Measurements from ENCODE around the gene AIDA.
A peak's percentile ranks its signal among the peaks of the same experiment; 100 is the strongest.
"Not testable (repeated sequence)": the region's sequence is repeated elsewhere in the genome, so short reads cannot be mapped to it uniquely, and the experiment has no call there.

Gene AIDA

GRCh38 chr1:222712253-222713090 is at the start of gene AIDA, which contains the start of gene BROX:
Gene AIDA, minus strand, starts transcription at chr1:222712491. Its CDS starts 174 bp downstream, at chr1:222712317.
Gene BROX, plus strand, starts transcription at chr1:222712564. Its CDS starts 3,136 bp downstream, at chr1:222715700.
- peak; percentile 17 for DNase-seq

- DNase-seq, result no peak
These were observed 48.8 kb upstream of the AIDA start for GRCh38 chr1:222761083-222761482.

GRCh38 chr1:222759451-222760035 is 47.3 kb upstream of the AIDA start:
- no peak for DNase-seq

- DNase-seq, result no peak
These were observed 45.5 kb upstream of the AIDA start for GRCh38 chr1:222757646-222758268.

GRCh38 chr1:222754366-222755139 is 42.3 kb upstream of the AIDA start:
- no peak for DNase-seq

GRCh38 chr1:222751255-222751654 is 39.0 kb upstream of the AIDA start:
- no peak for DNase-seq

GRCh38 chr1:222750651-222751050 is 38.4 kb upstream of the AIDA start:
- DNase-seq, result no peak

- DNase-seq, result no peak
These were observed 37.6 kb upstream of the AIDA start for GRCh38 chr1:222749927-222750326.

GRCh38 chr1:222741630-222742457 is 29.6 kb upstream of the AIDA start:
- DNase-seq, result not testable (repeated sequence)

- DNase-seq, result no peak
These were observed 27.6 kb upstream of the AIDA start for GRCh38 chr1:222739929-222740328.

- DNase-seq, result no peak
These were observed 27.2 kb upstream of the AIDA start for GRCh38 chr1:222739465-222739864.

GRCh38 chr1:222736972-222737371 is 24.7 kb upstream of the AIDA start, which contains the start of gene FAM177B:
Gene FAM177B, plus strand, starts transcription at chr1:222737202. Its CDS starts 9,344 bp downstream, at chr1:222746546.
- DNase-seq, result no peak

- DNase-seq, result no peak
These were observed 24.2 kb upstream of the AIDA start for GRCh38 chr1:222736470-222736869.

GRCh38 chr1:222734740-222735139 is 22.4 kb upstream of the AIDA start:
- DNase-seq, result no peak

GRCh38 chr1:222732216-222733159 is 20.2 kb upstream of the AIDA start:
- no peak for DNase-seq

GRCh38 chr1:222730866-222731265 is 18.6 kb upstream of the AIDA start:
- no peak for DNase-seq

- DNase-seq, result no peak
These were observed 16.5 kb upstream of the AIDA start for GRCh38 chr1:222728746-222729145.

- no peak for DNase-seq
These were observed 4.1 kb upstream of the AIDA start for GRCh38 chr1:222716393-222716792.

GRCh38 chr1:222713091-222713961 is 1.0 kb upstream of the AIDA start:
- peak; percentile 39 for DNase-seq

Data from NCI-H187 treated with DMSO at 0.1 percent for 48 hours (cell line).